GM12875 (cell line): ENCODE data around the gene CAB39L.

Source experiments
- H3K4me3 ChIP-seq: one replicate; pipeline ENCODE4 v1.5.1; 2011; ENCODE audit warnings: low read depth, low read length, control low read depth
- TF ChIP-seq, protein P1 (sequence below): IDR thresholded peaks from 2 replicates; pipeline ENCODE4 v1.5.1; 2011; ENCODE audit warnings: low read depth, mild to moderate bottlenecking, control low read depth, inconsistent platforms, low read length, moderate library complexity, borderline replicate concordance; ENCODE audit not compliant: insufficient read depth

CAB39L gene

DNA sequence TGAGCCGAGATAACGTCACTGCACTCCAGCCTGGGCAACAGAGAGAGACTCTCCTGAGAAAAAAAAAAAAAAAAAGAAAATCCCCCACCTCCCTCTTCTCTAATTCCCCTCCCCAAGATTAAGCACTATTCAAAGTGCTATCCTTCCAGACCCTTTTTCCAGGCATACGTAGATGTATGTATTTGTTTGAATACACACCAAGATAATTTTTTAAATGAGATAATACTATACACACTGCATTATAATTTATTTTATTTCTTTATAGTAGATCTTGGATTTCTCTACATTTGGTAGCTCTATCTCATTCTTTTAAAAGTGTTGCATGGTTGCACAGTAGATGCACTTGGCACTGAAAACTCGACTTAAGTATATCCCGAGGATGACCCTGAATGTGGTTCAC lies 32.5 kb downstream of the CAB39L start:
- TF ChIP-seq, protein P1, sequence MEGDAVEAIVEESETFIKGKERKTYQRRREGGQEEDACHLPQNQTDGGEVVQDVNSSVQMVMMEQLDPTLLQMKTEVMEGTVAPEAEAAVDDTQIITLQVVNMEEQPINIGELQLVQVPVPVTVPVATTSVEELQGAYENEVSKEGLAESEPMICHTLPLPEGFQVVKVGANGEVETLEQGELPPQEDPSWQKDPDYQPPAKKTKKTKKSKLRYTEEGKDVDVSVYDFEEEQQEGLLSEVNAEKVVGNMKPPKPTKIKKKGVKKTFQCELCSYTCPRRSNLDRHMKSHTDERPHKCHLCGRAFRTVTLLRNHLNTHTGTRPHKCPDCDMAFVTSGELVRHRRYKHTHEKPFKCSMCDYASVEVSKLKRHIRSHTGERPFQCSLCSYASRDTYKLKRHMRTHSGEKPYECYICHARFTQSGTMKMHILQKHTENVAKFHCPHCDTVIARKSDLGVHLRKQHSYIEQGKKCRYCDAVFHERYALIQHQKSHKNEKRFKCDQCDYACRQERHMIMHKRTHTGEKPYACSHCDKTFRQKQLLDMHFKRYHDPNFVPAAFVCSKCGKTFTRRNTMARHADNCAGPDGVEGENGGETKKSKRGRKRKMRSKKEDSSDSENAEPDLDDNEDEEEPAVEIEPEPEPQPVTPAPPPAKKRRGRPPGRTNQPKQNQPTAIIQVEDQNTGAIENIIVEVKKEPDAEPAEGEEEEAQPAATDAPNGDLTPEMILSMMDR: no peak
- no peak overlapping the region for H3K4me3 ChIP-seq

DNA sequence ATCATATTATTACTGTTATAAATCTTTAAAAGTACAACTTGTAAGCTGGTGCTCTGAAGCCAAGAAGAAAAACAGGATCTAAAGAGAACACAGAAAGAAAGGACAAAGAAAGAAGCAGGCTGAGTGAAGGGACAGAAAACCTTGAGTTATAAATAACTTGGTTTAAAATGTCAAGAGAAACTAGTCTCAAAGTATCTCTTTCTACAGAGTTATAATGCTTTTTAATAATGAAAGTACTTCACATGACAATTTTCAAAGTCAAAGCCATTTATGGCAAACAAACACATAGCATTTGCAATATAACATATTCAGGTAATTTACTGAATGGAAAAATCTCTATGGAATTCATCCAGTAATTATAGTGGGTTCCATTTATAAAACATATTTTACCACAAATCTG lies 33.4 kb downstream of the CAB39L start:
- TF ChIP-seq, protein P1: no peak
- no peak overlapping the region for H3K4me3 ChIP-seq

DNA sequence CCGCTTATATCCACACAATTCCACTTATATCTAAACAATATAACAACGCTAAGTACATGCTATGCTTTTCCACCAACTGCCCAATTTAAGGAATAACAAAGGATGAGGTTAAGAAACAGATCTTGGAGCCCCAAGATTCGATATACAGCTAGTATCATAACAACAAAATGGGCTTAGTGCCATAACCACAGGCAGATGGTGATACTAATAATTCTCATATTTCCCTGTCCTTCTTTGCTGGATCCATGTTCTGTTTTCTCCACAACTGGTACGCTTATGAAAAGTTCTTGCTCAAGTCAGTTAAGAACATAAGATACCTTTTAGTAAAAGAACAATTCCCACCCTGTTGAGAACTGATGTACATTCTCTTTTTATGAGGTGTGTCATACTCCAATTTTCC lies 33.9 kb downstream of the CAB39L start:
- TF ChIP-seq, protein P1: no peak

DNA sequence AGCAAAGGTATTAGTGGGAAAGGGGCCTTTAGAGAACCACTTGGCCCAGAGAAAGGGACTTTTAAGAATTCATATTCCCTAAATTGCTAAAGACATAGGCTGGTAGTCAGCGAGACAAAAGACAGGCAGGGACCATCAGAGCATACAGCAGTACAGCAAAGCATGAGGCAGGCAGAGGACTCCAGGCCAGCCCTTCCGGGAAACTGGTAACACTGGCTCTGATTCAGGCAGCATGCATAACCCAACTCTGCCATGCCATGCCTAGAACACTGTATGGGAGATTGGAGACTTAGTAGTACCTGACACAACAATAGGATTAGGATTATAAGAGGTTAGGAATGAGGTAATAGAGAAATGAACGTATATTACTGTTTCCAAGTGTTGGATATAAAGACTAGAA lies 34.9 kb downstream of the CAB39L start:
- H3K4me3 ChIP-seq: no peak overlapping the region
- TF ChIP-seq, protein P1: no peak

More for the DNA sequence above, 33.9 kb downstream of the CAB39L start:
- no peak overlapping the region for H3K4me3 ChIP-seq

DNA sequence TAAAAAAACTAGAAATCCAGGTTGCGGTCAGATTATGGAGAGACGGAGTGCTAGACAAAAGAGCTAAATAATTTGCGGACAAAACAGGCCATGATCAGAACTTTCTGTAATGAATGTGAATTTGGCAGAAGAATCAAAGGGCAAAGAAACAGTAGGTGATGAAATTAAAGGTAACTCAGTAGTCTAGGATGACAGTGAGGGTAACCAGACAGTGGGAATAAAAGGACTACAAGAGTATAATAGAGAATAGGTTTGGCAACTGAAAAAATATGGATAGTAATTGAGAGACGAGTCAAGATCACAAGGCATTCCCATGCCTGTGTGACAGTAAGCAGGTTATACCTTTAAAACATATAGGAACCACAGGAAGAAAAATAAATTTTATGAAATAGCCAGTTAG lies 35.9 kb downstream of the CAB39L start:
- TF ChIP-seq, protein P1: no peak
- no peak overlapping the region for H3K4me3 ChIP-seq

DNA sequence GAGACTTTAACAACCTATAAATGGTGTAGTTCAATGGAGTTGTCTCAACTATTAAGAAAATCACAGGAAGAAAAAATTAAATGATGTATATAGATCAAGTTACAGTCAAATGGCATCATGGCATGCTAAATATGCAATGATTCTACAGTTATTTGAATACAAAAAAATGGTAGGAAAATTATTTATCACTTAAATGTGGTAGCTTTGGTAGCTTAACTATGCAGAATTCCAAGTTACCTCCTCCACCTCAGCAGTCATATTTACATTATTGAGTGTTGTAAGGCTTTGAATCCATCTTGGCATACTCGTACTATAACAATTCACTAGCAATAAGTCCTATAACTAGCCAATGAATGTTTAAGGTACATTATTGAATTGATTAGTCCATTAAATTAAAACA lies 36.8 kb downstream of the CAB39L start:
- TF ChIP-seq, protein P1: no peak
- no peak overlapping the region for H3K4me3 ChIP-seq

DNA sequence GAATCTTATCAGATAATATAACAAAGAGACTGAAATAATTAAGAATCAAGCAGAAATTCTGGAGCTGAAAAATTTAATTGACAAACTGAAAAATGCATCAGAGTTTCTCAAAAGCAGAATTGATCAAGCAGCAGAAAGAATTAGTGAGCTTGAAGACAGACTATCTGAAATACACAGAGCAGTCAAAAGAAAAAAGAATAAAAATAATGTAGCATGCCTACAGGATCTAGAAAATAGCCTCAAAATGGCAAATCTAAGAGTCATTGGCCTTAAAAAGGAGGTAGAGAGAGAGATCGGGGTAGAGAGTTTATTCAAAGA lies 39.2 kb downstream of the CAB39L start:
- TF ChIP-seq, protein P1: no peak
- H3K4me3 ChIP-seq: no peak overlapping the region
